Measurements from ENCODE around the gene CRACR2A.
A peak's percentile ranks its signal among the peaks of the same experiment; 100 is the strongest.

The CRACR2A gene

GRCh38 chr12:3651585-3652424 is 101.1 kb downstream of the CRACR2A start:
- no peak for DNase-seq (ENCODE audit: low read depth in 2 of 2)

DNA sequence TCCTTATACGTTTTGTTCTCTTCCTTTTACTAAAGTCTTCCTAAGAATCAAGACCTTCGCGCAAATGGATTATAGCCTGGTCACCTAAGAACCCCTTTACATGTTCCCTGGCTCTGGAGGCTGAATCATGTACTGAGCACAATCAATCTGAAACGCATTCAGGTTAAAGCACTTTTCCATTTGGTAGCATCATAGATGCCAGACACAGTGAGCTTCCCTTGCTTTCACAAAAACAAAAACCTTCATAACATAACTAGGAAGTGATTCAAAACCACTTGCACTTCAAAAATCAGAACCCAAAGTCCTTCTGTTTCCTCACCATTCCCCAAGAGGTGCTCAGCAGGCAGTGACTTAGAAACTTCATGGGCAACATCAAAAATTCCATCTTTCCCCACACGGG is 105.4 kb downstream of the CRACR2A start:
- no peak for DNase-seq (ENCODE audit: low read depth in 2 of 2)

GRCh38 chr12:3646561-3647241 is 106.2 kb downstream of the CRACR2A start:
- no peak for DNase-seq (ENCODE audit: low read depth in 2 of 2)

GRCh38 chr12:3645091-3645490 is 107.8 kb downstream of the CRACR2A start:
- no peak for DNase-seq (ENCODE audit: low read depth in 2 of 2)

GRCh38 chr12:3644104-3644503 is 108.8 kb downstream of the CRACR2A start:
- no peak for DNase-seq (ENCODE audit: low read depth in 2 of 2)

- DNase-seq (ENCODE audit: low read depth in 2 of 2): peak; percentile 33 to 44
These were observed 111.4 kb downstream of the CRACR2A start for GRCh38 chr12:3641428-3642018.

- DNase-seq (ENCODE audit: low read depth in 2 of 2): no peak
These were observed 116.6 kb downstream of the CRACR2A start for GRCh38 chr12:3636328-3636727.

DNA sequence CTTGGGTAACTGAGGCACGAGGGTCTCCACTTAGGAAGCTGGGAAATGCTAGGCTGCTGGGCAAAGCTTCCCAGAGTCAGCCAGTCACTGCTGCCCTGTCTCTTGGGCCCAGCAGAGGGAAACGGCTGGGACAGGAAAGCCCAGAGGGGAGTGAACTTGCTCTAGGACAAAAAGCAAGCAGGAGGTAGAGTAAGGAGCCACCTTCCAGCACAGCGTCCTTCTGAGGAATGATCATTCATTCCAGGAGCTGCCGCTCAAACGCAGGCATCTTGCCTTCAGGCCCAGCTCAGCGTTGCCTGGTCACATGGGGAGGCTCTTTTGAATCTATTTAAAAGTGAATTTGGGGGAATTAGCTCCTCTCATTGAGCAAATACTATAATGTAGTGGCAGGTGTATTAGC is 118.6 kb downstream of the CRACR2A start:
- DNase-seq (ENCODE audit: low read depth in 2 of 2): no peak

GRCh38 chr12:3633396-3633795 is 119.5 kb downstream of the CRACR2A start:
- DNase-seq (ENCODE audit: low read depth in 2 of 2): no peak

DNA sequence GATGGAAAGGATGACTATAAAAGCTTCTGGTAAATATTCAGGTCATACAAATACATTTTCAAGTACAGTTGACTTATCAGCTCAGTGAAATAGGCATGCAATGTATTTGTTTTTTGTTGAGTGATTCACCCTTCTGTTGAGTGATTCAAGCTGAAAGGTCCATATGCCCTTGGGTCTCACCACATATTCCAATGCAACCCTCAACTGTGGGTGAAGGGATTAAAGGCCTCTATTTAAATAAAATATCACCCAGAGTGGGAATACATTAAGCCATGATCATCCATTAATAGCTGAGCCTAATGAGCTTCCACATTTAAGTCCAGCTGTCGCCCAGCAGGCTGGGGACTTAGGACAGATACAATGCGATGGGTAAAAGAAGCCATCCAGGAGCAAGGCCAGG is 120.2 kb downstream of the CRACR2A start:
- DNase-seq (ENCODE audit: low read depth in 2 of 2): no peak

DNA sequence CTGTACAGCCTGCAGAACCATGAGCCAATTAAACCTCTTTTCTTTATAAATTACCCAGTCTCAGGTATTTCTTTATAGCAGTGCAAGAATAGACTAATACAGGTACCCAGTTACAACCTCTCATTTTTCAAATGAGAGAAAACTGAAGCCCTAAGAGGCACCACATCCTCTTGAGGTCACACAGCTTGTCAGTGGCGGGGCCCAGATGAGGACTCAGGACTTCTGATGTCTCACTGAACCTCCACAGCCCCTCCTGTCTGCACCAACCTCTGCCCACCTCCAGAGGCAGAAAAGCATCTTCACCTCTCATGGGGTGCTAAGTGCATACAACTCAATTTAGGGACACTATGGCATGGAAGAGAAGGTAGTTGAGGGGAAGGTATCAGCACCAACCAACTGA is 120.7 kb downstream of the CRACR2A start:
- no peak for DNase-seq (ENCODE audit: low read depth in 2 of 2)

GRCh38 chr12:3631759-3632158 is 121.2 kb downstream of the CRACR2A start:
- no peak for DNase-seq (ENCODE audit: low read depth in 2 of 2)

GRCh38 chr12:3631272-3631637 is 121.7 kb downstream of the CRACR2A start:
- no peak for DNase-seq (ENCODE audit: low read depth in 2 of 2)

DNA sequence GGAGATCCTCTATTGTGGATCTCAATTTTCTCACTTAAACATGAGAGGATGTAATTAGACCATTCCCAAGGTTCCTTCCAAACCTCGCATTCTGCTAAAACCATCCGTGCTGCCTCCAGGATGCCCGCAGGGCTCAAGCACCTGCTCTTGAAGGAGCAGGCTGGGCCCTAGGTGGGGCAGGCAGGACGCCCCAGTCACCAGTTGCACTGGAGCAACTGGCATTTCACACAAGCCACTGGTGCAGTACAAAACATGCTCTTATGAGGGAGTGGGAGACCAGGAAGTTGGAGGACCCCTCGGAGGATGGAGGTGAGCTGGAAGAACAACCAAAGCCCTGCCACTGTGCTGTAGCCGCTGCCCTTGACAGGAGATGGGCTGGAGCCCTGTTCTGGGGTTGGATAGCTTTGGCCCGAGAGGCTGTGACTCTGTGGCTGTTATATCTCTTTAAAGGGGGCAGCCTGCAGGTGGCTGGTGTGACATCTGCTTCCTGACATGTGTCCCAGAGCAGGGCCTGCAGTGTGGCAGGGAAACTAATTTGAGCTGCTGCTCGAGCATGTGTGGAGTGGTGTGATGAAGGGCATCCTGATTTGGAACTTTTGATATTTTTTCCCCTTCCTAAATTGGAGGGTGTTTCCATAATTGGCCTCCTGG is 122.2 kb downstream of the CRACR2A start:
- no peak for DNase-seq (ENCODE audit: low read depth in 2 of 2)

DNA sequence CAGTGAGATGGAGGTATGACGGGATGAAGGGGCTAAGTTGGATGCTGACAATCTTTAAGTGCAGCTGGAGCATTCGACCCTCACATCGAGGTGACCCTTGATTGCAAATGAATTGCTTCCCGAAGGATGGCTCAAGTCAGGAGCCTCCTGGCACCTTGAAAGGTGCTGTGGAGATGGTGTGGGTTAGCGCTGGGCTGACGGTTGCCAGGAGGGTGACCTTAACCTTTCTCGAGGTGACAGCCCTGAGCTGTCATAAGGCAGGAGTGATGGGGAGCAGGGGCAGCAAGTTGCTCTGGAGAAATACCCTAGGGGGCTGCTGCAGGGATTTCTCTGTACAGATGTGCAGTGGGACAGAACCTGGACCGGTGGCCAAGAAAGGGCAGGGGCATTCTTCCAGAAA is 122.8 kb downstream of the CRACR2A start:
- DNase-seq (ENCODE audit: low read depth in 2 of 2): no peak

DNA sequence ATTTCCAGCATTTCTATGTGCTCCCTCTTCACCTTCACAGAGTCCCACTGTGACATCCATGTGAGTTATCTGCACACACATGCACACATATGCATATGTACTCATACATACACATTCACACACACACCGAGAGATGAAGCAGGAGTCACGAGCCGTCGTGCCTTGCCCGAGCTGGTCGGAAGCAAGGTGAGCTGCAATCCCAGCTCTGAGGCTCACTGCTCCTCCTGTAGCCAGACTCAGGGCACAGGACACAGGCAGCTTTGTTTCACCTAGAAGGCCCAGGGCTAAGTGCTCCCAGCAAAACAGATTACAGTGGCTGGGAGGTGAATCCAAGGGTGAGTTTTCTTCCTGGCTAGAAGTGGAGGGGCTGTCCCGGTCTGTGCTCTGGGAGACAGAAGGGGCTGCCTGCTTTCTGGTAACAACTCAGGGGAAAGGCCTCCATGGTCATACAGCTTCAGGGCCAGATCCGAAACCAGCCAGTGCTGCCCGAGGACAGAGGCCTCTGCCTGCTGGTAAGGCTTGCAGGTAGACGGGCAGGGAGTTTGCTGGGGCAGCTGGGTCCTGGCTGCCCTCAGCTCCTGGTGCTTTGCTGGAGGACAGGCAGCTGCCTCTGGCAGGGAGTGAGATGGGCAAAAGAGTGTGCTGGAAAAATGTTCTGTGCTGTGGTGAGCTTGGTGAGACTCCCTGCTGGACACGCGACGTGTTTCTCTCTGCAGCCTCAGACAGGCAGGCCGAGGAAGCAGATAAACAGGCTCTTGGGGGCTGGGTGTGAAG is 123.7 kb downstream of the CRACR2A start:
- DNase-seq (ENCODE audit: low read depth in 2 of 2): no peak

DNA sequence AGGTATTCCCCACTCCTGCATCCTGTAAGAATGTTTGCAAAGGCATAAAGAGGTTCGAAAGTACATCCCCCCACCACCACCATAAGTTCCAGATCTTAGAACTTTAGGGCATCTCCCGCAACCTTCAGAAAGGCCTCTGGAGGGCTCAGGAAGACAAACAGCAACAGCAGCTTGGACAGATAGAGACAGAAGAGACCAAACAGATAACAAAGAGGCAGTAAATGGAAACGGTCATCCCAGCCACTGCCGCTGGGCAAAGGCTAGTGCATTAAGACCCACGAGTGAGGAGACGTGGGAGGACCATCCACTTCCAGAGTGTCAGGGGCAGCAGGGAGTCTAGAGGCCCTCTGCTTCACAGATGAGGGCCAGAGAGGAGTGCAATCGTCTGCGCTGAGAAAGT is 124.3 kb downstream of the CRACR2A start:
- DNase-seq (ENCODE audit: low read depth in 2 of 2): no peak

GRCh38 chr12:3627336-3627735 is 125.6 kb downstream of the CRACR2A start:
- no peak for DNase-seq (ENCODE audit: low read depth in 2 of 2)

- DNase-seq (ENCODE audit: low read depth in 2 of 2): no peak
These were observed 128.6 kb downstream of the CRACR2A start for GRCh38 chr12:3624273-3624672.

- DNase-seq (ENCODE audit: low read depth in 2 of 2): no peak
These were observed 129.9 kb downstream of the CRACR2A start for GRCh38 chr12:3622822-3623690.
